ENCODE measurements around the gene SORCS3.

Gene SORCS3

DNA sequence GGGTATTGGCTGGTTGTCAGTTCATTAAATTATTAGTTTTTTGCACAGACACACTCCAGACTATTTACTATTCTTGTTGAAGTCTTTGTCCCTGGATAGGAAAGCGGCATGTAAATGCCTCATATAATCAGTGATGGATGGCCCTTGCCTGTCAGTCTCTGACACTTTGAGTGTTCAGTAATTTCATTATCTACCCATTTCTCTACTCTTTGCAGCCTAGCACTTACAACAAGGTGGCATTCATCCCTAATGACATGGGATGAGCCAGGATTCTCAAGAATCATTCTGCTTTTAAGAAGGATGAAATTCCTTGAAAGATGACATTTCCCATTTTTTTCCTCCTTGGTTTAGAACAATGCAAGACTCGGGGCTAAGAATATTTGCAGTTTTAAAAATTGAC, 155.7 kb downstream of the SORCS3 start:
- H3K4me2 ChIP-seq = no peak overlapping the region
- no peaks in the 10 kb centered on the region for H3K36me3 ChIP-seq (ENCODE audit: insufficient read depth)
- H3K79me2 ChIP-seq (ENCODE audit: insufficient read depth, low read depth) = no peaks in the 10 kb centered on the region
- no peak overlapping the region for H3K27ac ChIP-seq
- no peaks in the 10 kb centered on the region for H3K27me3 ChIP-seq (ENCODE audit: insufficient read depth, low read depth)
- no peak overlapping the region for H2AFZ ChIP-seq (ENCODE audit: low read depth)
- no peak for TF ChIP-seq CTCF (conservative IDR thresholded peaks at IDR 0.05; ENCODE audit: low read depth, low read length)
- H3K4me1 ChIP-seq (ENCODE audit: low read depth, poor library complexity, severe bottlenecking) = no peaks in the 10 kb centered on the region
- no peaks in the 10 kb centered on the region for H4K20me1 ChIP-seq (ENCODE audit: insufficient read depth)
- H3K9ac ChIP-seq = no peak overlapping the region
- H3K4me3 ChIP-seq (IDR thresholded peaks at IDR 0.05; ENCODE audit: insufficient read depth, low read depth, low read length) = no peak overlapping the region

DNA sequence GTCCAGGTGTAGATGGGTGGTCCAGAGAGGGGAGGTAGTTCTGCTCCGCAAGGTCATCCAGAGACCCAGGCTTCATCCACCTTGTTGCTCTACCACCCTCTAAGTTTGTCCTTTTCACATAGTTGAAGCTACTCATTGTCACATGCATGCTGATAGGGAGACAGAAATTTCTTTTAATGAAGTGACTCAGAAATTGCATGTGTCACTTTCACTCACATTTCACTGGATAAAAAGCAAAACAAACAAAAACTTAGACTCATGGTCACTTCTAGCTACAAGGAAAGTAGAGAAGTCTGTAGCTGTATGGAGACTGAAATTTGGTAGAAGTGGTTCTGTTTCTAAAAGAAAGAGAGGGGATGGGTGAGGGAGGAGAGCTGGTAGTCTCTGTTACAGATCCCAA, 161.9 kb downstream of the SORCS3 start:
- H3K79me2 ChIP-seq (ENCODE audit: insufficient read depth, low read depth) = no peaks in the 10 kb centered on the region
- H2AFZ ChIP-seq (ENCODE audit: low read depth) = no peak overlapping the region
- no peak for TF ChIP-seq CTCF (conservative IDR thresholded peaks at IDR 0.05; ENCODE audit: low read depth, low read length)
- no peak overlapping the region for H3K27ac ChIP-seq
- no peaks in the 10 kb centered on the region for H3K27me3 ChIP-seq (ENCODE audit: insufficient read depth, low read depth)
- no peak overlapping the region for H3K9ac ChIP-seq
- H3K4me1 ChIP-seq (ENCODE audit: low read depth, poor library complexity, severe bottlenecking) = no peaks in the 10 kb centered on the region
- H4K20me1 ChIP-seq (ENCODE audit: insufficient read depth) = no peaks in the 10 kb centered on the region
- H3K4me2 ChIP-seq = no peak overlapping the region
- H3K4me3 ChIP-seq (IDR thresholded peaks at IDR 0.05; ENCODE audit: insufficient read depth, low read depth, low read length) = no peak overlapping the region
- no peaks in the 10 kb centered on the region for H3K36me3 ChIP-seq (ENCODE audit: insufficient read depth)

DNA sequence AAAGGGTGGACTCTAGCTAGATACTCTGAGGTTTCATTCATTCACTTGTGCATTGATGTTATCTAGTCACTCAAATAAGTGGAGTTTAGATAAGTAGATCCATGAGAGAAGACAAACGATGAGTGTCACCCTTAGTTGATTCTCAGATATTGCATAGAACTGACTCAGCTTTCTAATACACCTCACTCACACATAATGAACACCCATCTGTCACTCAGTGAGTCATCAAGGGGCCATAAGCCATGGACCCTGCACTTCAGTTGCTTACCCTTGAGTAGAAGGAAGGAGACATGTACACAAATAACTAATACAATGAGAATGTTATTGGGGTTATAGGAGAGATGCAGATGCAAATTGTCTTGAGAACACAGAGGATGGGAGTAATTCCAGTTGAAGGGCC, 163.8 kb downstream of the SORCS3 start:
- no peak for TF ChIP-seq CTCF (conservative IDR thresholded peaks at IDR 0.05; ENCODE audit: low read depth, low read length)
- H3K79me2 ChIP-seq (ENCODE audit: insufficient read depth, low read depth) = no peaks in the 10 kb centered on the region
- H2AFZ ChIP-seq (ENCODE audit: low read depth) = no peak overlapping the region
- no peak overlapping the region for H3K4me3 ChIP-seq (IDR thresholded peaks at IDR 0.05; ENCODE audit: insufficient read depth, low read depth, low read length)
- no peaks in the 10 kb centered on the region for H4K20me1 ChIP-seq (ENCODE audit: insufficient read depth)
- no peaks in the 10 kb centered on the region for H3K27me3 ChIP-seq (ENCODE audit: insufficient read depth, low read depth)
- no peaks in the 10 kb centered on the region for H3K36me3 ChIP-seq (ENCODE audit: insufficient read depth)
- peaks cover 9% of the 10 kb centered on the region for H3K4me1 ChIP-seq (ENCODE audit: low read depth, poor library complexity, severe bottlenecking)
- no peak overlapping the region for H3K9ac ChIP-seq
- H3K27ac ChIP-seq = no peak overlapping the region
- H3K4me2 ChIP-seq = no peak overlapping the region

- H3K4me1 ChIP-seq (ENCODE audit: low read depth, poor library complexity, severe bottlenecking) = peaks cover 11% of the 10 kb centered on the region
Measured at GRCh38 chr10:104806801-104807200, 165.7 kb downstream of the SORCS3 start.

More at GRCh38 chr10:104806801-104807200, 165.7 kb downstream of the SORCS3 start:
- Histone ChIP-seq H2AFZ (ENCODE audit: low read depth) (no peak overlapping the region), H3K79me2 (ENCODE audit: insufficient read depth, low read depth) (no peaks in the 10 kb centered on the region), H3K4me3 (IDR thresholded peaks at IDR 0.05; ENCODE audit: insufficient read depth, low read depth, low read length) (no peak overlapping the region), H3K27ac (no peak overlapping the region), H4K20me1 (ENCODE audit: insufficient read depth) (no peaks in the 10 kb centered on the region), H3K36me3 (ENCODE audit: insufficient read depth) (no peaks in the 10 kb centered on the region), H3K27me3 (ENCODE audit: insufficient read depth, low read depth) (no peaks in the 10 kb centered on the region), H3K4me2 (no peak overlapping the region), H3K9ac (no peak overlapping the region)
- TF ChIP-seq CTCF (conservative IDR thresholded peaks at IDR 0.05; ENCODE audit: low read depth, low read length) = no peak
